Gastroesophageal sphincter (tissue), 3 donors: Measurements from ENCODE around the gene EIF3M.

ENCODE experiments used
- EP300 ChIP-seq: sonication (generic); formaldehyde crosslinking; IDR thresholded peaks from one replicate; pipeline ENCODE4 v1.6.1; 2017; ENCODE audit warnings: antibody characterized with exemption, mild to moderate bottlenecking
- POLR2AphosphoS5 ChIP-seq: sonication (generic); formaldehyde crosslinking; IDR thresholded peaks from one replicate; pipeline ENCODE4 v1.6.1; 2017; ENCODE audit warnings: antibody characterized with exemption
- TF ChIP-seq, protein P1 (sequence below), 4 experiments: fragments of 200-600 bp in 2 of 4; fragments of 450-650 bp in 2 of 4; sonication (generic) in 1 of 4; IDR thresholded peaks; one replicate each; pipeline ENCODE4 v1.5.1; 2017 to 2019; ENCODE audit warnings: antibody characterized with exemption in 4 of 4, mild to moderate bottlenecking in 2 of 4, moderate library complexity in 2 of 4

DNA sequence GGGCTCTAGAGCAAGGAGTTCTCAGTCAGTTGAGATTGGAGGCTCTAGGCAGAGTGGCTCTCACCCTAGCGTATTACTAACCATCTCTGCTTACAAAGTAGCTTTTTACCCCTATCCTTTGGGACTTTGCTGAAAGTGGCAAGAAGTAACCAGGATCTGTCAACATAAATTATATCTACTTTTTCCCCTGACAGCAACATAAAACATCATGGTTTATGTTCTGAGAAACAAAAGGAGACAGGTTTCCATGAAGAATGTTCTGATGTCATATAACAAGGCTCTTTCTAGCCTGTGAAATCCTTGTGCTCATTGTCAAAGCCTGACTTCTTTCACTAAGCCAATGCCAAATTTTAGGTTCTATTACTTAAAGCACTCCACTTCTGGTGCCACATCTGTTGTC lies 7.2 kb upstream of the EIF3M start:
- TF ChIP-seq POLR2AphosphoS5 (no peak), EP300 (no peak)
- TF ChIP-seq, protein P1, sequence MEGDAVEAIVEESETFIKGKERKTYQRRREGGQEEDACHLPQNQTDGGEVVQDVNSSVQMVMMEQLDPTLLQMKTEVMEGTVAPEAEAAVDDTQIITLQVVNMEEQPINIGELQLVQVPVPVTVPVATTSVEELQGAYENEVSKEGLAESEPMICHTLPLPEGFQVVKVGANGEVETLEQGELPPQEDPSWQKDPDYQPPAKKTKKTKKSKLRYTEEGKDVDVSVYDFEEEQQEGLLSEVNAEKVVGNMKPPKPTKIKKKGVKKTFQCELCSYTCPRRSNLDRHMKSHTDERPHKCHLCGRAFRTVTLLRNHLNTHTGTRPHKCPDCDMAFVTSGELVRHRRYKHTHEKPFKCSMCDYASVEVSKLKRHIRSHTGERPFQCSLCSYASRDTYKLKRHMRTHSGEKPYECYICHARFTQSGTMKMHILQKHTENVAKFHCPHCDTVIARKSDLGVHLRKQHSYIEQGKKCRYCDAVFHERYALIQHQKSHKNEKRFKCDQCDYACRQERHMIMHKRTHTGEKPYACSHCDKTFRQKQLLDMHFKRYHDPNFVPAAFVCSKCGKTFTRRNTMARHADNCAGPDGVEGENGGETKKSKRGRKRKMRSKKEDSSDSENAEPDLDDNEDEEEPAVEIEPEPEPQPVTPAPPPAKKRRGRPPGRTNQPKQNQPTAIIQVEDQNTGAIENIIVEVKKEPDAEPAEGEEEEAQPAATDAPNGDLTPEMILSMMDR (IDR thresholded peaks at IDR 0.05), result no peak
